ENCODE measurements around the gene IL6R.
"Not testable (repeated sequence)": the region's sequence is repeated elsewhere in the genome, so short reads cannot be mapped to it uniquely, and the experiment has no call there.

Gene IL6R

DNA sequence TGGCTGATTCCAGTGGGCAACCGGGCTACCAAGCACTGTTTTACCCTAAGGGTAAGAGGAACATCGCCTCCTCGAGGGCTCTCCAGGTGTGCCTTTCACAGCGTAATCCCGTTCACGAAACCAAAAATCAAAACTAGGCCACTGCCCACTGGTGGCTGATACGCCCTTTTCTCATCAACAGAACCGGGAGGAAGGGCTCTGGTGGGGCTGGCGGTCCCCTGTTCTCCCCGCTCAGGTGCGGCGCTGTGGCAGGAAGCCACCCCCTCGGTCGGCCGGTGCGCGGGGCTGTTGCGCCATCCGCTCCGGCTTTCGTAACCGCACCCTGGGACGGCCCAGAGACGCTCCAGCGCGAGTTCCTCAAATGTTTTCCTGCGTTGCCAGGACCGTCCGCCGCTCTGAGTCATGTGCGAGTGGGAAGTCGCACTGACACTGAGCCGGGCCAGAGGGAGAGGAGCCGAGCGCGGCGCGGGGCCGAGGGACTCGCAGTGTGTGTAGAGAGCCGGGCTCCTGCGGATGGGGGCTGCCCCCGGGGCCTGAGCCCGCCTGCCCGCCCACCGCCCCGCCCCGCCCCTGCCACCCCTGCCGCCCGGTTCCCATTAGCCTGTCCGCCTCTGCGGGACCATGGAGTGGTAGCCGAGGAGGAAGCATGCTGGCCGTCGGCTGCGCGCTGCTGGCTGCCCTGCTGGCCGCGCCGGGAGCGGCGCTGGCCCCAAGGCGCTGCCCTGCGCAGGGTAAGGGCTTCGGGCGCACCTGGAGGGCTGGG, at the start of gene IL6R:
Gene IL6R (plus strand): TSS at position 360 of the 763 bp plus-strand sequence. CDS start 287 bp downstream, at position 647.
- peak; percentile 86 for DNase-seq

DNA sequence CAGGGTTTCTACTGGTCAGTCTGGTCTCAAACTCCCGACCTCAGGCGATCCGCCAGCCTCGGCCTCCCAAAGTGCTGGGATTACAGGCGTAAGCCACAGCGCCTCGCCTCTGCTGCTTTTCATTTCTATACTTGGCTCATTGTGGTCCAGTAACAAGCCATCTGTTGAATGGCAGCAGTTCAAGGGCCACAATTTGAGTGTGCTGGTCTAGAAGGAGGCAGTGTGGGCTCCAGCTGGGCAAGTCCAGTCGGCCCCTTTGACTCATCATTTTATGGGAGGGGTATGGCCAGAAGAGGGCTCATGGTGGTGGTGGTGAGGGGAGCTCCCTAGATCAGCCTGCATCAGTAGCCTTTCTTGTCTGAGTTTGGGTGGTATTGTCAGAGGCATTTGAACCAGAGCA, 46.6 kb upstream of the IL6R start:
- no peak for DNase-seq

DNA sequence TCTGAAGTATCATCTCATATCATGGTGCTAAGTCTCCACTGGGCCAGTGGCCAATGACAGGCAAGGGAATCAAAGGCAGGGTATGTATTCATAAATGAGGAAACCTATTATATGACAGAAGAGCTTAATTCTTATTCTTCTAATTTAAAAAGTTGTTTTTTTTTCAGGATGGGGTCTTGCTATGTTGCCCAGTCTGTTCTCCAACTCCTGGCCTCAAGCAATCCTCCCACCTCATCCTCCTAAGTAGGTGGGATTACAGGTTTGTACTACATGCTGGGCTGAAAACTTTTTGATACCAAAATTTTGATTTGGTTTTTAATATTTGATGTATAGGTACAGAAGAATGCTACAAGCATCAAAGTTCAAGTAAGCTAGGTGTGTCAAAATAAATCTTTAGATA, 44.9 kb upstream of the IL6R start:
- no peak for DNase-seq

DNA sequence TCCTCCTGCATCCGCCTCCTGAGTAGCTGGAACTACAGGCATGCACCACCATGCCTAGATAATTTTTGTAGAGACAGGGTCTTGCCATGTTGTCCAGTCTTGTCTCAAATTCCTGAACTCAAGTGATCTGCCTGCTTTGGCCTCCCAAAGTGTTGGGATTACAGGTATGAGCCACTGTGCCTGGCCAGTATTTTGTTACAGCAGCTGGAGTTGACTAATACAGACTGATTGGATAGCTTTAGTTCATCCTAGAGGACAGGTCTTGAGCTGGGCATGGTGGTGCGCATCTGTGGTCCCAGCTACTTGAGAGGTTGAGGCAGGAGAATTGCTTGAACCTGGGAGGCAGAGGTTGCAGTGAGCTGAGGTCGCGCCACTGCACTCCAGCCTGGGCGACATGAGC, 44.3 kb upstream of the IL6R start:
- DNase-seq: not testable (repeated sequence)

DNA sequence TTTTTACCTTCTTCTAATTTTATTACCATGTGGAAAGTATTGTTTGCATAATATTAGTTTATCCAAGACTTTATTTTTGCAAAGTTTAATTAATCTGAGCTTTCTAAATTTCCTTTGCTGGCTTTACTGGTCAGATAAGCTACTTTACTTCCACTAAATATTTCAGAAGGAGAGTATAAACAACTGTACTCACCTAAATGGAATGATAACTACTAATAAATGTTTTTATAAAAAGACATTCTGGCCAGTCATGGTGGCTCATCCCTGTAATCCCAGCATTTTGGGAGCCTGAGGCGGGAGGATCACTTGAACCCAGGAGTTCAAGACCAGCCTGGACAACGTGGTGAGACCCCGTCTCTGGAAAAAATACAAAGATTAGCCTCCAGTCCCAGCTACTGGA, 43.8 kb upstream of the IL6R start:
- no peak for DNase-seq

DNA sequence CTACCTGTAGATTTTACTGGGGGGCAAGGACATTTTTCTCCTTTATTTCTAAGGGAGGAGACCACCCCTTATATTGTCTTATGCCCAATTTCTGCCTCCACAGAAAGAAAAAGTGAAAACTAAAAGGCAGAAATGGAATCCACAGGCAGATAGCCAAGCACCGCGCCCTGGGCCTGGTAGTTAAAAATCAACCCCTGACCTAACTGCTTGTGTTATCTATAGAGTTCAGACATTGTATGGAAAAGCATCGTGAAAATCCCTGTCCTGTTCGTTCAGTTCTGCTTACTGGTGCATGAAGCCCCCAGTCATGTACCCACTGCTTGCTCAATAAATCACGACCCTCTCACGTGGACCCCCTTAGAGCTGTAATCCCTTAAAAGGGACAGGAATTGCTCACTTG, 33.7 kb upstream of the IL6R start:
- DNase-seq: no peak

DNA sequence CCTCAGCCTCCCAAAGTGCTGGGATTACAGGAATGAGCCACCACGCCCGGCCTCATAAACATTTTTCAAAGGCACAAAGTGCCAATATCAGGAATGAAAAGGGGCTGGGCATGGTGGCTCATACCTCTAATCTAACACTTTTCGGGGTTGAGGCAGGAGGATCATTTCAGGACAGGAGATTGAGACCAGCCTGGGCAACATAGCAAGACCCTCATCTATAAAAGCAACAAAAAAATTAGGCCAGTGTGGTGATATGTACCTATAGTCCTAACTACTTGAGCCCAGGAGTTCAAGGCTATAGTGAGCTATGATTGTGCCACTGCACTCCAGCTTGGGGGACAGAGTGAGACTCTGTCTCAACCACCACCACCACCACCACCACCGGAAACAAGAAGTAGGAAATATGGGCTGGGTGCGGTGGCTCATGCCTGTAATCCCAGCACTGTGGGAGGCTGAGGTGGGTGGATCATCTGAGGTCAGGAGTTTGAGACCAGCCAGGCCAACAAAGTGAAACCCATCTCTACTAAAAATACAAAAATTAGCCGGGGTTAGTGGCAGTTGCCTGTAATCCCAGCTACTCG, 31.3 kb upstream of the IL6R start:
- DNase-seq: not testable (repeated sequence)

DNA sequence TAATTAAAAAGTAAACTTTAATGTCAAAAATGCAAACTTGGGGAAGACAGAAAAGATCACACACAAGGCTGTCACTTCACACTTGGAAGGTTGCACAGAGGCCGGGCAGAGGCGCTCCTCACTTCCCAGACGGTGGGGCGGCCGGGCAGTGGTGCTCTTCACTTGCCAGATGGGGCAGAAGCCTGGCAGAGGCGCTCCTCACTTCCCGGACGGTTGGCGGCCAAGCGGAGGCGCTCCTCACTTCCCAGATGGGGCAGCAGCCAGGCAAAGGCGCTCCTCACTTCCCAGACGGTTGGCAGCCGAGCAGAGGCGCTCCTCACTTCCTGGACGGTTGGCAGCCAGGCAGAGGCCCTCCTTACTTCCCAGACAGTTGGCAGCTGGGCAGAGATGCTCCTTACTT, 25.8 kb upstream of the IL6R start:
- no peak for DNase-seq

DNA sequence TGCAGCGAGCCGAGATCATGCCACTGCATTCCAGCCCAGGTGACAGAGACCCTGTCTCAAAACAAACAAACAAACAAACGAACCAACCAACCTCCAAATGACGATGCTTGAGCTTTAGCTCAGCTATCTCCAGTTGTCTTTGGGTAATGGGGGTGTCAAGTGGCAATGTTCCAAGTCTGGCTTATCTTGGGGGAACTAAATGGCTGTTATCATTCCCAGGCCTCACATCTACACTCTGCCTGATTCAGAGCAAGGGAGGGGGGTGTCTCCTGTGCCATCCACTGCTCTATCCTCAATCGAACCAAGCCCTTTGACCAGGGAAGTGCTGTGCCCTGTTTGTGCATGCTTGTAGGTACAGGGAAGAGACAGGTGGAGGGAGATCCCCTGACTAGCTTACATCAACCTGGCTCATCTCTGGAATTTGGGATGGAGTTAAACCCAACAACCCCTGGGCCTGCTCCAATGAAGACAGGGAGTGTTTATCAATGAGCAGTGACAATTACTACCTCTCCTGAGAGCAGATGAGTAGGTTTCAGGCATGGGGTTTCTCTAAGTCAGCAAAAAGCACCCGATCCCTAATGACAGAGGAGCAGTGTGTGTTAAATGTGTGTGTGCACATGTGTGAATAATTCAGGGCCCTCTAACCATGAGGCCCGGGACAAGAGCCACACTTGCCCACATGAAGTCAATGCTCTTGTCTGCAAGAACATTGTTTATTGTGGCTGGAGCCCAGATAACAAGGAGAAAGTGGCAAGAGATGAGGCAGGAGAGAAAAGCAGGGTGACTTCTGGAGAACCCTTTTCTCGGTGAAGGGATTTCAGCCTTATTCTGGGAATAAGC, 20.3 kb upstream of the IL6R start:
- no peak for DNase-seq

DNA sequence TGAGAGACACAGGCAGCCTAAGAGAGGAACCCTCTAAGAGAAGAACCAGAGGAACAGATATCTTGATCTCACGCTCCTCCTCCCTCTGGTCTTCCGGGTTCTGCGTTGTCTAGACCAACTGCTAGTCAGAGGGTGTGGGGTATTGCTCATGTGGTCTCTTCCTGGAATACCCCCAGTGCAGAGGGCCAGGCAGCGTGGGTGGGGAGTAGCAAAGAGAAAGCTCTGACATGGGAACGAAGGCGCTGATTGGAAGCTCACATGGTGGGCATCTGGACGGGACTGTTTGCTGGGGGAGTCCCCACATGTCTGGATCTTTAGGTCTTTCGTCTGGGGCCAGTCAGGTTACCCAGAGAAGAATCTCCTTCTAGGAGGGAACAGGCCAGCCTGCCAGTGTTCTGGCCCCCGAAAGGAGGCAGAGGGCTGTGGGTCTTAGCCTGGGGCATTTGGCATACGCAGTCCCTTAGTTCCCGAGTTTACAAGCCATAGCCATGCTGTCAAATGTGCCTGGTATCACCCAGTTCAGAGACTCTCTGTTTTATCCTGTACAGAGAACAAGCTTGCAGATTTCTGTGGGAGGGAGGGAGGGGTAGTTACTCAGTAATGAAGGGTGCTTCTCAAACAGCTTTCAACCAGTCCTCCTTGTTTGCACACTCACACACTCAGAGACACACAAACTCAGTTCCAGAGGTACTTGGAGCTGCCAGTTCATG, 18.3 kb upstream of the IL6R start:
- DNase-seq: peak; percentile 92

DNA sequence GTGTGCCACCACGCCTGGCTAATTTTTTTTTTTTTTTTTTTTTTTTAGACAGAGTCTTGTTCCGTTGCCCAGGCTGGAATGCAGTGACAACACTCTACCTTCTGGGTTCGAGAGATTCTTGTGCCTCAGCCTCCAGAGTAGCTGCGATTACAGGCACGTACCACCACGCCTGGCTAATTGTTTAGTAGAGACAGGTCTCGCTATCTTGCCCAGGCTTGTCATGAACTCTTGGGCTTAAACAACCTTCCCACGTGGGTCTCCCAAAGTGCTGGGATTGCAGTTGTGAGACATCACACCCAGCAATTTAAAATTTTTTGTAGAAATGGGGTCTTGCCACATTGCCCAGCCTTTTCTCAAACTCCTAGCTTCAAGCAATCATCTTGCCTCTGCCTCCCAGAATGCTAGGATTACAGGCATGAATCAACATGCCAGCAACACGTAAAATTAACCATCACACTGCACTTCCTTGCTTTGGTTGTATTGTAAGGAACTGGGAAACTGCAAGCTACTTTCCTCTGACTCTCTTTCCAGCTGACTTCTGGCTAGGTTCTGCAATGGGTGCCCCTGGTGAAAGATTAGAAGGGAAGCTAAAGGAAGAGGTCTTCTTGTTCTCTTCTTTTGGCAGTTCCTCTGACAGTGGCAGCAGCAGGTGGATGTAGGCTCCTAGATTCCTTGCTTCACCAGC, 13.9 kb upstream of the IL6R start:
- DNase-seq: no peak

DNA sequence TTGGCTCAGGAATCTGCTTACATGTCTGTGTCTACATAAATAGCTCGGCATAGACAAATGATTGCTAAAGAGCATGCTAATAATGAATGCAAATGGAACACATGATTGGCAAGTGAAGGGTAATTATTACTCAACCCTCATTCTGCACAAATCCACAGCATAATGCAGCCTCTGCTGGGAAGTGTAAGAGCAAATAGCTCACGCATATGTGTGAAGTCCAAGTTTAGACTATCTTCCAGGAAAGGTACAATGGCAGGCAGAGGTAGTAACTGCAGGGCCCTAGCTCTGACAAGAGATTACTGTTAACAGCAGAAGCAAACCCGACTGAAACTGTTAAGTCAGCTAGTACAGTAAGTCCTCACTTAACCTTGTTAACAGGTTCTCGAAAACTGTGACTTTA, 7.0 kb upstream of the IL6R start:
- DNase-seq: no peak

DNA sequence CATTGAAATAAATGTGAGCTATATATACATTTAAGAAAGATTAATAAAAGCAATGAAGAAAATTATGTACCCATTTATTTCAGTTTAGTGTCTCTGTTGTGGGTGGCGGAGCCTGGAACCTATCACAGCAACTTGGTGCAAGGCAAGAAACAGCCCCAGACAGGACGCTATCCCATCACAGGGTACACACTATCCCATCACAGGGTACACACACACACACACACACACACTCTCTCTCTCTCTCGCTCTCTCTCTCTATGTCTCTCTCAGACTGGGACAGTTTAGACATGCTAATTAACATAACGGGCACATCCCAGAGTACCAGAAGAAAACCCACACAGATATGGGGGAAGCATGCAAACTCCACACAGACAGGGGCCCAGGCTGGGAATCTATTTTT, 6.5 kb upstream of the IL6R start:
- no peak for DNase-seq

DNA sequence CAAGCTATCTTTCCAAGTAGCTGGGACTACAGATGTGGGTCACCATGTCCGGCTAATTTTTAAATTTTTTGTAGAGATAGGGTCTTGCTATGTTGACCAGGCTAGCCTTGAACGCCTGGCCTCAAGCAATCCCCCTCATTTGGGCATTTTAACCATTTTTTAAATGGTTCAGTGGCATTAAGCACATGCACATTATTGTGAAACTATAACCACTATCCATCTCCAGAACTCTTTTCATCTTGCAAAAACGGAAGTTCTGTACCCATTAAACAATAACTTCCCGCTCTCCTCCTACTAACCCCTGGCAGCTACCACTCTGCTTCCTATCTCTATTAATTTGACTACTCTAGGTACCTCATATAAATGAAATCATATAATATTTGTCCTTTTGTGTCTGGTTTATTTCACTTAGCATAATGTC, 4.8 kb upstream of the IL6R start:
- DNase-seq: no peak

DNA sequence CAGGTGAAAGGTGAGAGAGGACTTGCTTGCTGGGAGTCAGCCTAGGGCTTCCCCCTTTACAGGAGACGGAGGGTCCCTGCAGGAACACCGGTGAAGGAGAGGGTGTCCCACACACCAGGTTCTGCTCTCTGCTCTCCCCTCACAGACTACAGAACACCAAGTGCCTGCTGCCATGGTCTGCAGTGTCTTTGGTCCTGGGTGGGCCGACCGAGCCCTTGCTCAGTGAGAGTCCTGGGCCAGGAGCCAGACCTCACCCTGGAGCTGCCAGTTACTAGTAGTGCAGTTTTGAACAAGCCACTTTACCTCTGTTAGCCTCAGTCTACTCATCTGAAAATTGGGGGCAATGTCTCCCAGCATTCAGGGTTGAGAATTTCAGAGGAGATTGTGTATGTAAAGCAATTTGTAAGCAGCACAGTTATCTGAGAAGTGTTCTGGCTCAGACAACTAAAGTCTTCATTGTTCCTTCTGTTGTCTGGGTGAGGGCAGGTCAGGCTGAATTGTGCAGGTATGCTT, 2.7 kb upstream of the IL6R start:
- no peak for DNase-seq

DNA sequence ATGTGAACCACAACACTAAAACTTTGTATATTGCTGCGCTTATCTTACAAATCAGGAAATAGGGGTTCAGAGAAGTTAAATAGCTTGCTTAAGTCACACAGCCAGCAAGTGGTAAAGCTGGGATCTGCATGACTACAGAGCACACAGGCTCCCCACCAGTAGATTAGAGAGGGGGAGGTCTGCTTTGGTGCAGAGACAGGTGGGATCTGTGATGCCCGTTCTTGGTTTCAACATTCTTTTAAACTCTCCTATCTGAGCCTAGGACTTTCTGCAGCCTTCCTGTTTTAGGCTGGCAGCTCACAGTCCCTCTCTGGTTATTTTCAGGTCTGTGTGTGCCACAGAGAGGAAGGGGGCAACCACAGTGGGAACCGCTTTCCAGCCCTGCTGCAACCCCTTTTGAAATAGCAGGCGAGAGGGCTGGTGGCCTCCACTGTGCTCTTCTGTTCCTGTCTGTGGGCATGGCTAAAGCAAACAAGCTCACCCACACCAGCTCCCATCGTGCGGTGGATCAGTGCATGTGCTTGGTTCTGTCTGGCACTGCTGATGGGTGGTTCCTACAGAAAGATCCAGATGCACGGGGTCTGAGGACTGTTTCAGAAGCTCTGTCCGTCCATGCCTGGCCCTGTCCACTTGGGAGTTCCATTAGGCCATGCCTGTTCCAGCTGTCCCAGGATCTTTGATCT, 1.7 kb upstream of the IL6R start:
- no peak for DNase-seq

DNA sequence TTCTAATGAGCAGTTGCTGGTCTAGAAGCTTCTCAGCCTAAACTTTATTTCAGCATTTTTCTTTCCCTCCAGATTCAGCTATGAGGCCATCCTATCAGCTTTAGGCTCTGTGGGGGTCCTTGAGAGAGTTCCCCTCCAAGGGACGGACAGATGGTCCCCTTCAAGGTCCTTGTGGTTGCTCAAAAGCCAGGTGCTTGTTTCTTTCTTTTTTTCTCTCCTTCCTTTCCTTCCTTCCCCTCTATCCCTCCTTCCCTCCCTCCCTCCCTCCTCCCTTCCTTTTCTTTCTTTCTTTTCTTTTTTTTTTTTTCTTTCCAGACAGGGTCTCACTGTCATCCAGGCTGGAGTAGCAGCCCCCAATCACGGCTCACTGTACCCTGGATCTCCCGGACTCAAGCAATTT, 1.2 kb upstream of the IL6R start:
- no peak for DNase-seq

DNA sequence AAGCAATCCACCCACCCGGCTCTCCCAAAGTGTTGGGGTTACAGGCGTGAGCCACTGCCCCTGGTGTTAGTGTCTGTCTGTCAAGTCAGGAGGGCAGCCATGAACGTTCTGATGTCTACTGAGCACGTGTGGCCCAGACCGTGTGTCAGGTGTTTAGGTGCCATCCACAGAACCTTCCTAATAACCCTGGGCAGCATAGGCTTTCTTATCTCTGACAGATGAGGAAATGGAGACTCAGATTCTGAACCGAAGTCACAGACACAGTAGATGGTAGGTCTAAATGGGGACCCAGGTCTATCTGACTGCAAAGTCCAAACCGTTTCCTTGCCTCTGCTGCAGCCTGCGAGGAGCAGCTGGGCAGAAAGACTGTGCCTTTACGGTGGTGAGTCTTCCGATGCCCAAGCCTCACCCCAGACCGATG, 622 bp upstream of the IL6R start:
- DNase-seq: no peak

DNA sequence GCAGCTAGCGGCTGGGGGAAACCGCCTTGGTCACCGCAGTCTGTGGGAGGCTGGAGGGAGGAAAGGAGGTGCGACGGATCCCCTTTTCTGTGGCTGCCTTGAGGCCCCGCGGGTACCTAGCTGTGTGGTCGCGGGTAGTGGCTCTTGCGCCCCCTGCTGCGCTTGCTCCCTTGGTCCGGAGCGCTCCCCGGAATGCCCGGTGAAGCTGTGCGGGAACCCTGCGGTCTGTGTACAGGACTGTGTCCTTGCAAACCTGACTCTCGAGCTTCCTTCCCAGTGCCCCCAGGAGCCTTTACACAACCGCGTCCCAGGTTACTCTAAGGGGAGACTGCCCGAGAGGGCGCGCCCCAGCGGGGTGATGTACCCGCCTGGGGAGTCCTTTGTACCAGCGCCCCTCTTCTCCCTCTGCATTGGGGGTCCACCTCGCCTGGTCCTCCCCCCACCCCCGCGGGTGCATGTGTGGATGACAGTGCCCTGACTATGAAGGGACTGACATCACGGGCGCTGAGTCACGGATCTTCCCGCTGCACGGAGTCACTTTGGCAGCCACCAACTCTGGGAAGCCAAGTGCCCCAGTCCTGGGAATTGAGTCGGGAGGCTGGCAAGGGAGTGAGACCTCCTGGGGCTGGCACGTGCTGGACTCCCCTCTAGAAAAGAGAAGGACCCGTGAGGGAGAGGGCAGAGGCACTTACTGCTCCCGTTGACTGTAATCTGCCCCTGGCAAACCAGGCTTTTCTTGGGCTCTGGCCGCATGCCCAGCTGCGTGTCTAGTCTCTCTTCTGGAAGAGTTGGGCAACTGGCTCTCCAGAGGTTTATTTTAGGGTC, 816 bp downstream of the IL6R start:
- DNase-seq: peak; percentile 84

DNA sequence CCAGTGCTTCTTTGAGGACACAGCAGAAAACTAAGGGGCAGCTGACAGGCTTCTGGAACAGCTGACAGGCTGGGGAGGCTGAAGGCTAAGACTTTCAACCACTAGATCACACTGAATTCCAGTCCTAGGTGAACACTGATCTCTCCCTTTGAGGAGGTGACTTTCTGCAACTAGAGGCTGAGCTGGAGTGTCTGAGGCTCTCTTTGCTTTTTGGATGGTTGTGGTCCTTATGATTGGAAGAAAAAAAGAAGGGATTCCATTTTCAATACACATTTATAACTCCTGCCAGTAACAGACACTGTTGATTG, 1.4 kb downstream of the IL6R start:
- no peak for DNase-seq

DNA sequence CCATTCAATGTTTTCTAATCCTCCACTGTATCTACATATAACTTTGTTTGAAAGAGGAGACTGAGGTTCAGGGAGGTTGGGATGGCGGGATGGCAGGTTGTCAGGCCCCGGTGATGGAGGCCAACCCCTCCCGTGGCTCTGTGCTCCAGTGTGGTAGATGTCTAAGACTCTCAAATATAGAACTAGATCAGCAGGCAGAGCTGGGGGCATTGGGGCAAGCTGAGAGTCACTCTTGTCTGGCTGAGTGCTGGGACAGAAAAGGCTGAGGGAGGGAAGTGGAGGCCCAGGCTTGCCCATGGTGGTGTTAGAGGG, 1.7 kb downstream of the IL6R start:
- no peak for DNase-seq

Data from activated CD8-positive, alpha-beta memory T cell treated with anti-CD3 and anti-CD28 coated beads for 24 hours (primary cell).